HG02870 (cell line): ENCODE measurements around the gene LILRB3.

Experiments used
- ATAC-seq: cut with Tn5 transposase; IDR thresholded peaks from one replicate; pipeline ENCODE4 v1.9.1; 2021; ENCODE audit warnings: mild to moderate bottlenecking, moderate library complexity; ENCODE audit not compliant: unreplicated experiment

Gene LILRB3

GRCh38 chr19:54169149-54169740 lies 53.6 kb downstream of the LILRB3 start:
- no peak for ATAC-seq

GRCh38 chr19:54168174-54168917 lies 54.5 kb downstream of the LILRB3 start:
- peak; percentile 59 for ATAC-seq
